Measurements from ENCODE around the gene ATP6V1B1.

The ATP6V1B1 gene

GRCh38 chr2:70947556-70948184 is 12.0 kb downstream of the ATP6V1B1 start:
- DNase-seq = peak; percentile 53

DNA sequence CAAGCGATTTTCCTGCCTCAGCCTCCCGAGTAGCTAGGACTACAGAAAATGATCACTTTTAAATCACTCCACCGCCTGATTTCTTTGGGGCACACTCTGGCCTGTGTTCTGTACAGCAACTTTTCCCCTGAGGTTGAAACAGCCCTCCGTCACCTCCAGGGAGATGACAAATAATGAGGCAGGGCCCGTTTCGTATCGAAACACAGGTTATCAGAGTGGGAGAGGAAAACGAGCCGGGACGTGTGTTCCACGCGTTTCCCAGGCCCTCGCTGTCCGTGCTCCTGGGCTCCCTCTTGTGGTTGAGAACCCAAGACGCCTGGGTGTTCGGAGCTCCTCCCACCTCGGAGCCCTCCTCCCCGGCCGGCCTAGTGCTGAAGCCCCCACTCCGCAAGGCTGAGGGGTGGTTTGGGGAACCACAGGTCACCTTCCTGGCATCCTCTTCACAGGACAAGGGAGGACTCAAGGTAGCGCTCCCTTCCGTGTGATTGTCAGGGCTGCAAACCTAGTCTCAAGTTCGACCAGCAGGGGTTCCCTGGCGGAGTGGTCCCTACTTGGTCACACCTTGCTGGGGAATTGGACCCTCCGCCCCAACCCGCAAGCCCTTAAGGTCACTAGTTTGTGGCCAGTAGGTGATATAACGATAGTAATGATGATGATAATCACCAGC is 12.8 kb downstream of the ATP6V1B1 start:
- DNase-seq = peak; percentile 87

DNA sequence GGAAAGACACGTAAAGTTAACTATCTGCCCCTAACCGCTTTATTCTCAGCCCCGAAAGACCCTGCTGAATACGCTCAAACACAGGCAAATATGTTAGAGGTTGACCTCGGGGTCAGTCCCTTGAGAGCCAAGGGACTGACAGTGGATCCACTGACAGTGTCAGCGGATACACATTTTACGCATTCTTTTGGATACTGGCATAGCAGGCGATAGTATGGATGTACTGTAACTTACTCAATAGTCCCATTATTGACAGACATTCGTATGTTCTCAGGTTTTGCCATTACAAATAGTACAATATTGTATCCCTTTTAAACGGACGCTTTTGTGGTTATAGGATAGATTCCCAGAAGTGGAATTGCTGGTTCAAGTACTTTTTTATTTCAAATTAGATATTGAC is 13.4 kb downstream of the ATP6V1B1 start:
- no peak for DNase-seq

DNA sequence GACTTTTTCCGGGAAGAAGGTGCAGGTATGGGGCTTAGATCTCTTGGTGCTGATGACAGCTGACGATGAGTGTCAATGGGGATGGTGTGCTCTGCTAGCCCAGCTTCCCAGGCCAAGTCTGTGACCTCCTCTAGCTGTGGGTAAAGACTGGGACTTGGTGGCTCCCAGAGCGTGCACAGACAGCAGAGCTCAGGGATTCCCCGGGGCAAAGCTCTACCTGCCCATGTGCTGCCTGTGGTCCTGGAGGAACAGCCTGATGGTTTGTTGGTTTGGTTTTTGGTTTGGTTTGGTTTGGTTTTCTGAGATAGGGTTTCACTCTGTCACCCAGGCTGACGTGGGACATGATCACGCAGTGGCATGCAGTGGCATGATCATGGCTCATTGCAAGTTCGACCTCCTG is 19.2 kb downstream of the ATP6V1B1 start:
- DNase-seq = peak; percentile 38

DNA sequence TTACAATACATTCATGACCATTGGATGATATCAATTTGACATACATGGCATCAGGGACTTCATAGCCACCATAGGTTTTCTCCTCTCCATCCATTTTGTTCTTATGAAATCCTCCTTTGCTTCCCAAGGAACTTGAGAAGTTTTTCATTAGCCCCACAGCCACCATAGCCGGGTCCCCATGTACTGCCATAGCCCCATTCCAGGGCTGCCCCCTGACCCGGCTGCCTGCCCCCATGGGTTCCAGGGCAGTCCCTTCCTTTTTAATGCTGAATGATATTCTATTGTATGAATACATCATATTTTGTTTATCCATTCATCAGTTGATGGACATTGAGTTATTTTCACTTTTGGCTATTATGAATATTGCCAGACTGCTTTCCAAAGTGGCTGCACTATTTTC is 20.4 kb downstream of the ATP6V1B1 start:
- DNase-seq = no peak

DNA sequence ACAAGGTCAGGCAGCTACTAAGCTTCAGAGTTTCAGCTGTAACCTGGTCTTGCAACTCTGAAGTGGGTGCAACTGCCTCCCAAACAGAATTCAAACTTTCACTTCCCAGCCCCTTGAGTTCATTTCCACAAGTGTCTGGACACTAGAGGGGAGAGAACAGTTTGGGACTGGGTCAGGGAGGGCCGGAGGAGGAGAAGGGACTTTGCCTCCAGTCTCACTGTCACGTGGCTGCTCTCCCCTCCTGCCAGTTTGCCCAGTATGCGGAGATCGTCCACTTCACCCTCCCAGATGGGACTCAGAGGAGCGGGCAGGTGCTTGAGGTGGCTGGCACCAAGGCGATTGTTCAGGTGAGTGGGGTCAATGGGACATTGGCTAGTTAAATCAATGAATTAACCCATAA is 22.1 kb downstream of the ATP6V1B1 start:
- no peak for DNase-seq

GRCh38 chr2:70958759-70959158 is 23.1 kb downstream of the ATP6V1B1 start:
- no peak for DNase-seq

- peak; percentile 44 for DNase-seq
Measured at GRCh38 chr2:70959271-70959761, 23.6 kb downstream of the ATP6V1B1 start.

DNA sequence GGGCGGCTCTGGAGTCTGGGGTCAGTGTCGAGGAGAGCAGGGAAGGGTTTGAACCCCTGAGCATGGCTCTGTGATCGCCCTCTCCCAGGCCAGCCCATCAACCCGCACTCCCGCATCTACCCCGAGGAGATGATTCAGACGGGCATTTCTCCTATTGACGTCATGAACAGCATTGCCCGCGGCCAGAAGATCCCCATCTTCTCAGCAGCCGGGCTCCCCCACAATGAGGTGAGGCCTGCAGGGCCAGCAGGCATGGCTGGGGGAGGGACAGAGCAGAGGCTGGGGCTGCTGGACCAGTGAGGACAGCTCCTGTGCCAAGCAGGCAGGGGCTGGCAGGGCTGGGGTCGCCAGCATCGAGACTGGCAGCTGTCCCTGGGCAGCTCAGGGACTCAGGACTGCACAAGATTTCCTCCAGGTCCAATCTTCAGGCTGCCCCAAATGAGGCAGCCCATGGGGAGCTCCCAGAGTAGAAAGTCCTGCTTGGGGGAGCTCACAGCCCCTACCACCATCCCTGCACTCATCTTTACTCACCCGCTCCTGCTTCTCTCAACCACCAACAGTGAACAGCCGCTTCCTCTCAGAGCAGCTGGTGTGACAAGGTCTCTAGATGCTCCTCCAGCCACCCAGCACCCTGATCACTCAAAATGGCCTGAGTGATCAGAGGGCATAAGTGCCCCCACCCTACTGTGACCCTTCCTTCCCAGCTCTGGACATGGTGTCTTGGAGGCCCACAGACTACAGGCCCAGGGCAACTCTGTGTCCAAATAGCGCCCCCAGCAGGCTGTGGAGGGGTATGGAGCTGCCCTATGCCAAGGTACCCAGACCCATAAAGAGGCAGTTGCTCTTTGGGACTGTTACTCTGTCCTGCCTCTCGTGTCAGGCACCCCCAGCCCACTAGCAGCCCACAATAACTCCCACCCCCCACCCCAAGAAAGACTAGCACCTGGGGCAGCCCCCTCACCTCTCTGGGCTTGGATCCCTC is 24.4 kb downstream of the ATP6V1B1 start:
- peak; percentile 56 for DNase-seq

- DNase-seq = peak; percentile 50
Measured at GRCh38 chr2:70960833-70961647, 25.3 kb downstream of the ATP6V1B1 start.

DNA sequence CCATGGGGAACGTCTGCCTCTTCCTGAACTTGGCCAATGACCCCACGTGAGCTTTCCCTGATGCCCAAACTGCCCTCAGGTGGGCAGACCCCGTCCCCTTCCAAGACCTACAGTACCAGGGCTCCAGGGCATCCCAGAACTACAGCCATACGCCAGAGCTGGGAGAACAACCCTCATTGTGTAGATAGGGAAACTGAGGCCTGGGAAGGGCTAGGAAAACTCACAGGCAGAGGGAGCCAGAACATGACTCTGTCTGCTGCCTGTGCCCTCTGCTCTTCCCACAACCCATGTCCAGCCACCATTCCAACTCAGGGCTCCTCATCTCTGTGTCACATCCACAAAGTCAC is 25.9 kb downstream of the ATP6V1B1 start:
- no peak for DNase-seq

DNA sequence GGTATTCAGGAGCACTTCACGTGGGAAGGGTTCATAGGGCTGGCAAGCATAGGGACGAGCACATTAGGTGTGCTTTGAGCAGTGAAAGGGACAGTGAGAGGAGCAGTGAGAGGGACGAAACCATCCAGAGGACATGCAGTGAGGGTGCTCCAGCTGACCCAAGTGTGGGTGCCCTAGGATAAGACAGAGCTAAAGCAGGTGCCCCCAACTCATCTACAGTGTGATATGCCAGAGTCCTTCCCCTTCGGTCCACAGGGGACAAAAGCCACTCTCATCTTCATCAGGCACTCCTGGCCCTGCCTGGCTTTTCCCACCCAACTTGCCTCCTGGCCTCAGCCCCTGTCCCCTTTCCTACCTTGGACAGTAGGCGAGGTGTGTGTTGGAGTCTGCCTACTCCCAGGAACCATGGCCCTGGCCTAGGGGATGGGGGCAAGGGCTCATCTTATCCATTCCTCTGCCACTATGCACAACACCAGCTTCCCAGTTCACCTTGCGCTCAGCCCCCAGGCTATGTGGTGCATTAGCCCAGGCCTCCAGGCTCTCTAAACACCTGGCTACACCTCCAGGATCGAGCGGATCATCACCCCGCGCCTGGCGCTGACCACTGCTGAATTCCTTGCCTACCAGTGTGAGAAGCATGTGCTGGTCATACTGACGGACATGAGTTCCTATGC is 26.6 kb downstream of the ATP6V1B1 start:
- DNase-seq = no peak

DNA sequence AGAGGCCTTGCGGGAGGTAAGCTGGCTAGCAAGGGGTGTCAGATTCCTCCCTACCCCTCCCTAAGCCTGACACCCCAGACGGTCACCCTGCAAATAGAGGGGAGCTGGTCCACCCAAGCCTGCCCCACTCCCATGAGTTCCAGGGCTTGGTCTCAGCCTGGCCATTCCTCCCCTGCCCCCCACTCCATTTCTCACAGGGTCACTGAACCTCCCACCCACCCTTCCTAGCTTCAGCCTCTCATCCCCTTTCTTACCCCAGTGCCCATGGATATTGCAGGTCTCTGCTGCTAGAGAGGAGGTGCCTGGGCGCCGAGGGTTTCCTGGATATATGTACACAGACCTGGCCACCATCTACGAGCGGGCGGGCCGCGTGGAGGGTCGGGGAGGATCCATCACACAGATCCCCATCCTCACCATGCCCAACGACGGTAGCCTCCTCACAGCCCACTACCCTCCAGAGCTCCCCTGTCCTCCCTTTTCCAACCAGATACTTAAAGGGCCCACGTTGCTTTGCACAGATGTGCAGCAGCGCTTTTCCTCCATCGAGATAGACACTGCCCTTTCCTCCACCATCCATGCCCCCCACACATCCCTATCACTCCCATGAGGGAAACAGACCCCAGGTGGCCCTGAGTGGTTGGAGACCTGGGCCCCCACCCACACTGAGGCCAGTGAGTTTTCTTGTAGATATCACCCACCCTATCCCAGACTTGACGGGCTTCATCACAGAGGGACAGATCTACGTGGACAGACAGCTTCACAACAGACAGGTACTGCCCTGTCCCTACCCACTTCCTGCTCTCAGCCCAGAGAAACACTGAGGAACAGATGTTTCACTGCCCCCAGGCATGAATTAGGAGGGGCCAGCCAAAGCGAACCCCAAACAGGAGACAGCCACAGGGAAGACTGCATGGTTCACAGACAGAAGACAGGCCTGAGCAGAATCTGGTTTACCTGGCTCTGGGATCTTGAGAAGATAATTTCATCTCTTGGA is 27.5 kb downstream of the ATP6V1B1 start:
- DNase-seq = peak; percentile 47

DNA sequence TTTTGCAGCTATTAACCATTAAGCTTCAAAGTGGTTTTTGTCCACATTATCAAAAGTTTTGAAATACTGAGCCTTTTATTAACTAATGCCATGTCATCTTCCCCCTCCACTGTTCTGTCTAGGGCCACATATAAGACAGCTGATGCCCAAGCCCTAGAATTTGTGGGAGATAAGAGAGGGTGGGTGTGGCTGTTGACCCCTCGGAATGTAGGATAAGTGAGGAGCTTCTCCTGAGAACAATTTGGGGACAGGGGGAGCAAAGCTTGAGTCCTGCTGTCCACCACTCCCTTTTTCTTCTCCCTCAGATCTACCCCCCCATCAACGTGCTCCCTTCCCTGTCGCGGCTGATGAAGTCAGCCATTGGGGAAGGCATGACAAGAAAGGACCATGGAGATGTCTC is 28.4 kb downstream of the ATP6V1B1 start:
- no peak for DNase-seq

DNA sequence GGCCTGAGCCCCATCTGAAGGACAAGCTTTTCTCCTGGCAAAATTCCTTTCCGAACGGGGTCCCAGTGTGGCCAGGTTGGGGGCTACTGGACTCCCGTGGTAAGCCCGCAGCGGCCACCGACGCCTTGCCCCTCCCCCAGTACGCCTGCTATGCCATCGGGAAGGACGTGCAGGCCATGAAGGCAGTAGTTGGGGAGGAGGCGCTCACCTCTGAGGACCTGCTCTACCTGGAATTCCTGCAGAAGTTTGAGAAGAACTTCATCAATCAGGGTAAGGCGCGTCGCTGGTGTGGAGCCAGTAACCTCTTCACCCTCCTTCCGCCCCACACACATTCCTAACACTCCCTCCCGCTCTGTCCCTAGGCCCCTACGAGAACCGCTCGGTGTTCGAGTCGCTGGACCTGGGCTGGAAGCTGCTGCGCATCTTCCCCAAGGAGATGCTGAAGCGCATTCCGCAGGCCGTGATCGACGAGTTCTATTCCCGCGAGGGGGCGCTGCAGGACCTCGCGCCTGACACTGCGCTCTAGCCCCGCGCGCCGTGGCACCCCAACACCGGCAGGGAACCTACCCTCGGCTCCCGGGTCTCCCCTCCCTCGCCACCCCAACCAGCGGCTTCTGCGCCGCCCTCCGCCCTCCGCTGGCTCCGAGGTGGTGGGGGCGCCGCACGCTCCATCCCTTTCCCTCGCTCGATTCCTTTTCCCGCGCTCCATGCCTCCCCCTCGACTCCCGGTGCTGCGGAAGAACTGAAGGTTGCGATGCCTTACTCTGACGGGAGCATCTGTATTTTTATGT is 29.1 kb downstream of the ATP6V1B1 start:
- peak; percentile 94 for DNase-seq

GRCh38 chr2:70965506-70965905 is 29.8 kb downstream of the ATP6V1B1 start:
- DNase-seq = peak; percentile 52

- no peak for DNase-seq
Measured at GRCh38 chr2:70966681-70967080, 31.0 kb downstream of the ATP6V1B1 start.

GRCh38 chr2:70967189-70967588 is 31.5 kb downstream of the ATP6V1B1 start:
- DNase-seq = no peak

DNA sequence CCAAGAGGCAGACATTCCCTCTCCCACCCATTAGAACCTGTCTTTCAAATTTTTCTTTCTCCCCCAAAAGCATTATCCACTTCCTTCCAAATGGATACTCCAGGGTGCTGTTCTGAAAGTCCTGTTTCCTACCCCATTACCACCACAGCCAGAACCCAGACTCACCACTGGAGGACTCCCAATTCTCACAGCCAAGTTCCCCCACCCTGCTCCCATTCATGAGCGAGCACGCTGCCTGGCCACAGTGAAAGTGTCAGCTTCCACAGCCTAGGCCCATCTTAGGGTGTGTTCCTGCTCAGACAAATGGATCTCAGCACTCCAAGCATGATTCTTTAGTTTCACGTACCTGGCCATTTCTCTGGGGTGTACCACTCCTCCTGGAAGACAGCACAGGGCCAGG is 38.9 kb downstream of the ATP6V1B1 start:
- DNase-seq = no peak

- DNase-seq = no peak
Measured at GRCh38 chr2:70975237-70975636, 39.5 kb downstream of the ATP6V1B1 start.
